ENCODE results near the gene TRAM2. TPM values are rescaled to one million over a fixed set of nuclear protein-coding genes. Genes with fewer than 3 reads are reported as not detected.

The TRAM2 gene
- total and polyA plus RNA-seq, 10 of the 15 experiments (the other 5 are each of a cell fraction or from before 2014, with no cell fraction given): 2.5 to 15.0 (median 11.0) TPM

GRCh38 chr6:52575502-52575892 is 1.4 kb downstream of the TRAM2 start:
- Histone ChIP-seq H3K4me2 (ENCODE audit: control insufficient read depth, insufficient read depth) (peak overlapping the region; percentile 91), H3K27me3 (replicated peaks in 1 of 2; ENCODE audit: control insufficient read depth in 2 of 2, insufficient read depth in 2 of 2, low read length in 1 of 2) (no peaks in the 10 kb centered on the region), H3K79me2 (ENCODE audit: control insufficient read depth, insufficient read depth, low read length) (peaks cover 52% of the 10 kb centered on the region), H2AFZ (ENCODE audit: control insufficient read depth, low read depth, low read length) (no peak overlapping the region), H3K4me1 (ENCODE audit: control insufficient read depth, insufficient read depth, low read length) (peaks cover 30% of the 10 kb centered on the region), H3K4me3 (peak overlapping the region; percentile 76), H3K9ac (ENCODE audit: control insufficient read depth, insufficient read depth, low read length) (peak overlapping the region; percentile 65; the same call in 1 of the 2 replicates), H3K36me3 (ENCODE audit: control insufficient read depth in 2 of 2, insufficient read depth in 2 of 2, low read length in 1 of 2) (no peaks in the 10 kb centered on the region; a peak in 1 of 4 replicates), H4K20me1 (ENCODE audit: control insufficient read depth, insufficient read depth) (no peaks in the 10 kb centered on the region), H3K27ac (ENCODE audit: control insufficient read depth, insufficient read depth) (peak overlapping the region; percentile 34; the same call in 1 of the 2 replicates), H3K9me3 (replicated peaks; ENCODE audit: control insufficient read depth, insufficient read depth, low read length) (no peaks in the 10 kb centered on the region)
- ChIA-PET SMC1A (ENCODE audit: uncharacterized antibody, unreplicated experiment) (interaction anchor here (0.6 to 3.6 kb wide), 20 partner anchors 8 to 186 kb away, joined by 3 to 21 read pairs (median 5); partner anchors contain the start of genes EFHC1 and TMEM14A), POLR2A (interaction anchor here (0.6 to 1.9 kb wide), 6 partner anchors 19 to 158 kb away, joined by 3 to 8 read pairs (median 4); no protein-coding TSS in a partner anchor), RAD21 (ENCODE audit: unreplicated experiment) (interaction anchor here (1.3 to 2.7 kb wide), 9 partner anchors 21 to 290 kb away, joined by 3 to 21 read pairs (median 6); partner anchors contain the start of gene EFHC1), CTCF (interaction anchor here (0.6 to 3.8 kb wide), 19 partner anchors 8 to 263 kb away, joined by 3 to 26 read pairs (median 5); partner anchors contain the start of gene EFHC1)
- in situ Hi-C loops (cut with MboI) (loop anchor here (5.0 to 10.0 kb wide), 2 partner anchors 158 to 291 kb away; partner anchors contain the start of gene MCM3), intact Hi-C loops (cut with micrococcal nuclease; ENCODE audit: unreplicated experiment) (loop anchor here (1.0 kb wide), 1 partner anchor 88 kb away; no protein-coding TSS in a partner anchor)
- FAIRE-seq: no peak
- DNase-seq (ENCODE audit: low read depth, low spot score): no peak
- TF ChIP-seq SIN3A (IDR thresholded peaks at IDR 0.05; ENCODE audit: low read depth, low read length) (no peak), RAD51 (IDR thresholded peaks at IDR 0.05) (no peak), LARP7 (IDR thresholded peaks at IDR 0.05) (no peak), NFXL1 (IDR thresholded peaks at IDR 0.05; ENCODE audit: borderline replicate concordance) (no peak), KLF5 (IDR thresholded peaks at IDR 0.05; ENCODE audit: partially characterized antibody) (no peak), FOXM1 (IDR thresholded peaks at IDR 0.05; ENCODE audit: low read depth, low read length) (no peak)
- ATAC-seq: no peak
- 95% methylated on average over 10 of the region's 10 CpGs for WGBS (ENCODE audit: insufficient coverage, insufficient replicate concordance, low lambda C conversion rate, missing lambda C conversion rate)
- BruUV-seq (replicated peaks): no TSS peak
